NCI-H526 (cell line): ENCODE measurements around the gene PDILT.
"Not testable (repeated sequence)": the region's sequence is repeated elsewhere in the genome, so short reads cannot be mapped to it uniquely, and the experiment has no call there.

Experiments
- DNase-seq, 2 experiments: peaks; one replicate each; lab custom pipeline; 2025; lab: John Stamatoyannopoulos, UW

Gene PDILT, protein sequence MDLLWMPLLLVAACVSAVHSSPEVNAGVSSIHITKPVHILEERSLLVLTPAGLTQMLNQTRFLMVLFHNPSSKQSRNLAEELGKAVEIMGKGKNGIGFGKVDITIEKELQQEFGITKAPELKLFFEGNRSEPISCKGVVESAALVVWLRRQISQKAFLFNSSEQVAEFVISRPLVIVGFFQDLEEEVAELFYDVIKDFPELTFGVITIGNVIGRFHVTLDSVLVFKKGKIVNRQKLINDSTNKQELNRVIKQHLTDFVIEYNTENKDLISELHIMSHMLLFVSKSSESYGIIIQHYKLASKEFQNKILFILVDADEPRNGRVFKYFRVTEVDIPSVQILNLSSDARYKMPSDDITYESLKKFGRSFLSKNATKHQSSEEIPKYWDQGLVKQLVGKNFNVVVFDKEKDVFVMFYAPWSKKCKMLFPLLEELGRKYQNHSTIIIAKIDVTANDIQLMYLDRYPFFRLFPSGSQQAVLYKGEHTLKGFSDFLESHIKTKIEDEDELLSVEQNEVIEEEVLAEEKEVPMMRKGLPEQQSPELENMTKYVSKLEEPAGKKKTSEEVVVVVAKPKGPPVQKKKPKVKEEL

DNA sequence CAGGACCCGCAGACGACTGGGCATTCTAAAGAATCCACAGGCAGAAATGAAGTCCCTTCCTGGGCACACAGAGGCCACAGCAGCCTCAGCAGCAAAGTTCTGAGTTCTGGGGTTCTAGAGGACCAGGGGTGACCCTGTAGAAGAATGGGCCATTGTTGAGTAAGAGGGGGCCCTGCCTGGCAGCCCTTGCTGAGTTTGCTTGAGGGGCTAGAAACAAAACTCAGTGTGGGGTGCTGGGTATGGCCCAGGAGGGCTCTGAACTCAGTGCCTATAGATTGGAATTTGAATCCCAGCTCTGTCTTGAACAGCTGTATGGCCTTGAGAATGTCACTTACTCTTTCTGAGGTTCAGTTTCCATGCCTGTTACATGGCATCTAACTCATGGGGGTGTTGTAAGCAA, at the start of gene PDILT:
PDILT (minus strand) TSS at position 101 of the 400 bp plus-strand sequence. CDS start 5,437 bp downstream, outside the sequence.
- no peak for DNase-seq

DNA sequence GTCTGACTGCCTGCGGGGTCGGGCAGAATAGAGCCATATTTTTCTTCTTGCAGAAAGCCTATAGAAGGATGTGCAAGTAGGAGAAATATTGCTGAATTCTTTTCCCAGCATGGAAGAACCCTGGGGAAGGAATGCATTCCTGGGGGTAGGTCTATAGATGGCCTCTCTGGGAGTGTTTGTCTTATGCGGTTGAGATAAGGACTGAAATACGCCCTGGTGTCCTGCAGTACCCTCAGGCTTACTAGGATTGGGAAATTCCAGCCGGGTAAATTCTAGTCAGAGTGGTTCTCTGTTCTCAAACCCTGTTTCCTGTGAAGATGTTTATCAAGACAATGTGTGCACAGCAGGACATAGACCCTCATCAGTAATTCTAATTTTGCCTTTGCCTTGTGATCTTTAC, 49.1 kb upstream of the PDILT start:
- DNase-seq = not testable (repeated sequence)

DNA sequence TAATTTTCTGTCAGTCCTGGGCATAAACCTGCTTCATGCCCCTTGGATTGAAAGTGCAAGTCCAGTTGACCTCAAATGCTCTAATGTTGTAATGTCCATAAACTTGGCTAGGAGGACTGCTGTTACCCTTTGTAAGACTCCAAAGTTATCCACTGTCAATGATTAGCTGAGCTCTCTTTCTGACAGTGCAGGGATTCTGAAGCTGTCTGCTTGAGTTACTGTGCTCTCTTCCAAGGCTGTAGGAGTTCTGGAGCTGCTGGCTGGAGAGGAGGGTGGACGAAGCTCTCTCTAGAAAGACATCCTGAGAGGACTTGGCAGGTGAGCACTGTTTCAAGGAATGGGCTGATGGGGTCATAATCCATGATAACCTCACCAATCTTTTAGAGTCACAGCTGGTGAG, 46.8 kb upstream of the PDILT start, which contains the start of gene ACSM2A:
ACSM2A (plus strand) TSS at position 158 of the 400 bp plus-strand sequence. CDS start 8,594 bp downstream, outside the sequence.
- not testable (repeated sequence) for DNase-seq

DNA sequence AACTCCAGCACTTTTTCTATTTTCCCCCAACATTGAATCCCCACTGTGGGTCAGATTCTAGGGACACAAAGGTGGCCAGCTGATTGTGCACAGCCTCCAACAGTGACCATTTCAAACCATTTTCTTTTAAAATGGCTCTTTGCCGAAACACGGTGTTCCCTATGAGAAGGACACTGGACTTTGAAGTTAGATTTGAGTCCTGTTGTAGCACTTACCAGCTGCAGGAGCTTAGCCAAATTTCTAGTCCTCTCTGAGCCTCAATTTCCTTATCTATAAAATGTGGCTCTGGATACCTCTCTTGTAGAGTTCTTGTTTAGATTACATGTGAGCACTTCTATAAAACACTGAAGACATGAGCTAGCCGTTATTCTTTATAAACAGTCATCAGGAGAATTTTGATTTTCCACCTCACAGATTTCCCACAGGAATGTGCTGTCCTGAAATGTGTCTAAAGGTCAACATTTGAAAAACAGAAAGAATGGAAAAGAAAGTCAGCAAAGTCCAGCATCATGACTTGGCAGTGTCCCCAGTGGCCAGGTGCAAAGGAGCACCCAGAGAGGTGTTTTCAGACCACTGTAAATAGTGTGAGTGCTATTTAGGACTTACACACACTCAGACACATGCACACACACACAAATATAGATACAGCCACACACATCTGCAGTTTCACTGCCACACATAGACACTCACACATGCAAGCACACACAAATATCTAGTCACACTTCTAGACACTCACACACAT, 42.3 kb upstream of the PDILT start:
- DNase-seq = not testable (repeated sequence)

DNA sequence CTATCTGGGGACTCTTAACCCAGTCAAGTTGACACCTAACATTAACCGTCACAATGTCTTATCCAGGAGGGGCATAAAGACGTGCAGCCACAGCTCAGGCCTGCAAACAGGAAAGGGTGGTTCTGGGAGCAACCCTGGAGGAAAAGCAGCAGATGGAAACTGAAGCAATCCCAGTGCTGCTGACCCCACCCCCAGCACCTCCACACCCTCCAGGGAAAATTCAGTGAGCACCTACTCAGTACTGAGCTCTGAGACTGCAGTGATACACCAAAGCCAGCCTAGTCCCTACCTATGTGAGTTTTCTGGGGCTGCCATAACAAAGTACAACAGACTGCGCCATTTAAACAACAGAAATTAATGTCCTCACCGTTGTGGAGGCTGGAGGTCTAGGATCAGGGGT, 37.3 kb upstream of the PDILT start:
- DNase-seq = not testable (repeated sequence)

DNA sequence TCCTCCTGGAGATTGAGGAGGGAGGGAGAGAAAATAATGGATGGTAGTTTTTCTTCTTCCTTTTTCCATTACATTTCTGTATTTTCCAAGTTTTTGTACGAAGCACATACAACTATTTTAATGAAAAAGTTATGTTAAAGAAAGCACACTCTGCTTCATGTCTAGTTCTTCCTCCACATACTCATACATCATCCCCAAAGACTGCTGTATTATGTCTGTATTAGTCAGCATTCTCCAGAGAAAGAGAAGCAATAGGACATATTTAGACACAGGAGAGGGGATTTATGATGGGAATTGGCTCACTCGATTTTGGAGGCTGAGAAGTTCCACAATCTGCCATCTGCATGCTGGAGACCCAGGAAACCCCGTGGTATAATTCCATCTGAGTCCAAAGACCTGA, 36.7 kb upstream of the PDILT start:
- DNase-seq = no peak

DNA sequence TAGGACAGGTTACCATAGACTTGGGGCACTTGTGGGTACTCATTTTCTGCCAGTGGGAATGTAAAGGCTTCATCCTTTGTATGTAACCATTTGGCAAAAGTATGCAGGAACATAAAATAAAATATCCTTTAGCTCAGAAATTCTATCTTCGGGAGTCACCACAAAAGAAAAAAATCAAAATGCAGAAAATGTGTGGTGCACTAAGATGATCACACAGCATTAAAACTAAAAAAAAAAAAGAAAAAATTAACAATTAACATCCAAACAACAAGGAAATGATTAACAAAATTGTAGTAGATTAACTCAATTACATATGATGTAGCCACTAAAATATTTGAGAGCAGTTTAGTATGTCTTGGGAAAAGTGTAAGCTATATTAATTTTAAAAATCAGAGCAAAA, 36.2 kb upstream of the PDILT start:
- DNase-seq = not testable (repeated sequence)

DNA sequence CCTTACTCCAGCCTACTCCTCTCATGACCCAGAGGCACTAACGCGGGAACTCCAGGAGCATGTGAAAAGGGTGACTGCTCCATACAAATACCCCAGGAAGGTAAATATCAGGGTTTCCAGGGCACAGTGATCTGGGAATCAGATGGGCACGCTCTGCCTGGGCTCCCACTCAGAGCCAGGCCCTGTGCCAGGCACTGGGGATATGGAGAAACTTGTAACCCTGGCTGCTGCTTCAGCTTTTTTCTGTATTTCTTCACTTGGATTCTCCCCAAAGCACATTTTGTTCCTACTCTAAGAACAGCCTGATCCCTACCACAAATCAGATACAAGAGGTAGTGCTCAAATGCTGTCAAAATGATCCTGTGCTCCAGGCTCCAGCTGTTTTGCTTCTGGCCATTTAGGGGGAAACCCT, 35.3 kb upstream of the PDILT start:
- not testable (repeated sequence) for DNase-seq

DNA sequence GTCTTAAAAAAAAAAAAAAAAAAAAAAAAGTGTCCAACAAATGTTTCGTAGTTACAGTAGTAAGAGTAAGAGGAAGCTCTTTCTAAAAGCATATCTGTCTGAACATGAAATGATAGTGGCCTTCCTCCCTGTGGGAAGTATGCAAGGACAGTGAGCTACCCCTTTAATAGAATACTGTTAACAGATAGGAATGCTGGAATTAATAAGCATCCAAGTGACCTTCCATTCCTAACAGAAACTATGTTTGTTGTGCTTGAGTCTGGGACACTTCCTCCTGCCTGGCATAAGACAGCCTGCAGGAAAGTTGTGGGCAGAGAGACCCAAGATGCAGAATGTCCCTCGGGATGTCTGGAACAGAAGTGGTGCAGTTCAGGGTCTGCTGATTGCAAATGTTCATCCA, 34.4 kb upstream of the PDILT start:
- not testable (repeated sequence) for DNase-seq

DNA sequence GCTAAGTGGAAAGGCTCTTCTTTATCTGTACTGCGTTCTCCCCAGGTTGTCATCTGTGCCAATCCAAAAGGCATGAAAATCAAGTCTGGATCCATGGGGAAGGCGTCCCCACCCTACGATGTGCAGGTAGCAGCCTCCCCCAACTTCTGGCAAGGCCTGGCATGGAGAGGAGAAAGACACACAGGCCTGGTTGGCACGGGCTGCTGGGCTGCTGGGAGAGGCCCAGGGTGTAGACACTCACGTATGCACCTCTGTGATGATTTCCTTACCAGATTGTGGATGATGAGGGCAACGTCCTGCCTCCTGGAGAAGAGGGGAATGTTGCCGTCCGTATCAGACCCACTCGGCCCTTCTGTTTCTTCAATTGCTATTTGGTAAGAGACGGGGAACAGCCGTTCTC, 26.4 kb upstream of the PDILT start:
- DNase-seq = no peak

DNA sequence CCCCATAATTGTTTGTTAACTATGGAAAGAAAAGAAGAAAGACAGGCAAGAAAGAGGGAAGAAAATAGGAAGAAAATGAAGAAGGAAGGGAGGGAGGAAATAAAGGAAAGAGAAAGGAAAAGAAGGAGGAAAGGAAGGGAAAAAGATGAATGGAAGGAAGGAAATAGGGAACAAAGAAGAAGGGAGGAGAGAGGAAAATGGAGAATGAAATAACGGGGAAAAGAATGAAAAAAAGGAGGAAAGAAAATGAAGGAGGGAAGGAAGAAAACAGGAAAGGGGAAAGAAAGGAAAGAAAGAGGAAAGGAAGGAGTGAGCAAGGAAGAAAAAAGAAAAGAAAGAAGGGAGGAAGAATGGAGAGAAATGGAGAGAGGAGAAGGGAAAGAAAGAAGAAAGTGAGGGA, 25.9 kb upstream of the PDILT start:
- not testable (repeated sequence) for DNase-seq

DNA sequence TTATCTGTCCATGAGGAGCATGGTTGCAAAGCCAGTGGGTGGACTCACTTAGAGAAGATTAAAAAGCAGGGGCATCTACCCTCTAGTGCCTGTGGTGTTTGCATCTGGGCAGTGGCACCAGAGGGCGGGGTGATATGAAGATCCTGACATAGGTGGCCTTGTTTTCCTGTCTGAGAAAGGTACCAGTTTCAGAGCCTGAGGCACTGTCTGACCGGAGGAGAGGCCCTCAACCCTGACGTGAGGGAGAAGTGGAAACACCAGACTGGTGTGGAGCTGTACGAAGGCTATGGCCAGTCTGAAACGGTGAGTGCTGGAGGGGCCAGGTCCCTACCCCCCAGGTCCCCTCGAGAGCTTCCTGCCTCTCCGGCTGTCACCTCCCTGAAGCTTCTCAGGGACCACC, 25.0 kb upstream of the PDILT start:
- DNase-seq = not testable (repeated sequence)

DNA sequence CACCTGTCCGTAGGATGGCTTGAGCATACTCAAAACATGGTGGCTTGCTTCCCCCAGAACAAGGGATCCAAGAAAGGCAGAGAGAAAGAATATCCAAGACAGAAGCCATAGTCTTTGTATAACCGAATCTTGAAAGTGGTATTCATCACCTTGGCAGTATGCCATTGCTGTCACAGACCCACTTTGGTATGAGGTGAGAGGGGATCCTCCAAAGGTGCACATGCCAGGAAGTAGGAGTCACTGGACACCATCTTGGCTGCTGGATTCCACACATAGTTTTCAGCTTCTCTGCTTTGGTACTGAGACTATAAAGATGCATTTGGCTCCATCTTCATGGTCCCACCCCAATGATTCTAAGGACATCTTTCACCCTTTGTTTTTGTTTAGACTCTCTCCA, 22.9 kb upstream of the PDILT start:
- DNase-seq = not testable (repeated sequence)

DNA sequence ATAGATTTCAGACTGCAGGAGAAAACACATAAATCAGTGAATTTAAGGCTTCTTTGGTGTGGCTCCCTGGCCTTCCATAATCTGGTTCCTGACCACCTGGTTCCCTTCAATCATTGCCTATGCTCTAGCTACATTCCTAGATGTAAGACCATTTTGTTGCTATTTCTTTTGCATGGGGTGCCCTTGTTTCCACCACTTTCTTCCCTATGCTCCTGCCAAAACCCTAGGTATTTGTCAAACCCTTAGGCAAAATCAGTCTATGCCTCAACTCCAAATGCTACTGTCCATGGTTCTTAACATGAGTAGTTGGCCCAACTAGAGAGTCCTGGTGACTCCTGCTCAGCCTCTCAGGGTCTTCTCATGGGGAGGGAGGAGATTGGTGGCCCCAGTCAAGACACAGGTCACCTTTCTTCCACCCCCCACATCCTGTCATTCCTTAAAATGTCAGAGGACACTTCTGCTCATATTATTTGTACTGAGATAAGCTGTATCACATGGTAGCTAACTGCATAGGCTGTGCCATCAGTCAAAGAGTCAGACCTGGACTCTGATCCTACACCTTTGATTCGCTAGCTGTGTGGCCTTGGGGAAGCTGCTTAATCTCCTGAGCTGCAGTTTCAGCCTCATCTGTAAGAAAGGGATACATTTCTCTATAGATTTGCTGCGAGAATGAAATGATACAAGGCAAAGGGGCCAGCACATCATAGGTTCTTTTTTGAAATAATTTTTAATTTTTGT, 19.8 kb upstream of the PDILT start:
- DNase-seq = no peak

DNA sequence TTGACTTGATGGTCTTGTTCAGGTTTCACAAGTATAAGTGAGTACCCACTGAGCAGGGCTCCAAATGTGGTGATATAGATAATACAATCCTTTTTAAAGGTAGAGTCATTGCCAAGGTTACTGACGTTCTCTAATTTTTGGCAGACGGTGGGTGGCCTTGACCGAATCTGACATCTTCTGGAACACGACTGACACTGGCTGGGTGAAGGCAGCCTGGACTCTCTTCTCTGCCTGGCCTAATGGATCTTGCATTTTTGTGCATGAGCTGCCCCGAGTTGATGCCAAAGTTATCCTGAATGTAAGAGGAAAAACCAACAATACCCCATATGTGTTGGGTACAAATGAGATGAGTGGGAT, 19.2 kb upstream of the PDILT start:
- DNase-seq = not testable (repeated sequence)

DNA sequence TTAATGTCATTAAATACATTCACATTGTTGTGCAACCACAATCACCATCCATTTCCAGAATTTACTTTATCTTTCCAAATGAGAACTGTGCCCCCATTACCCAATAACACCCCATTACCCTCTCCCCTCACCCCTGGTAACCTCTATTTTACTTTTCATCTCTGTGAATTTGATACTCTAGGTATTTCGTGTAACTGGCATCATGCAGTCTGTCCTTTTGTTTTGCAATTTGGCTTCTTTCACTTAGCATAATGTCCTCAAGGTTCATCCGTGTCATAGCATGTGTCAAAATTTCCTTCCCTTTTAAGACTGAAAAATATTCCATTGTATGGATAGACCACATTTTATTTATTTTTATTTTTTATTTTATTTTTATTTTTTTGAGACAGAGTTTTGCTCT, 17.2 kb upstream of the PDILT start:
- not testable (repeated sequence) for DNase-seq

DNA sequence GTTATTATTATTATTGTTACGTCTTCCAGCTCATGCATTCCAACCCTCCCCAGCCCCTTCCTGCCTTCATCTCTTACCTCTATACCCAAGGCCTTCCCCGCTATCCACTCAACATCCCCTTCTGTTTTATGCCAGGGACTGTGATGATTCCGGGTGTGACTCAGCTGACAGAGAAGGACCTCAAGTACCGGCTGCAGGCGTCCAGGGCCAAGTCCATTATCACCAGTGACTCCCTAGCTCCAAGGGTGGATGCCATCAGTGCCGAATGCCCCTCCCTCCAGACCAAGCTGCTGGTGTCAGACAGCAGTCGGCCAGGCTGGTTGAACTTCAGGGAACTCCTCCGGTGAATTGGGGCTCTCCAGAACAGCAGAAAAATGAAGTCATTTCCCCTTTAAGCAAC, 14.6 kb upstream of the PDILT start:
- not testable (repeated sequence) for DNase-seq

DNA sequence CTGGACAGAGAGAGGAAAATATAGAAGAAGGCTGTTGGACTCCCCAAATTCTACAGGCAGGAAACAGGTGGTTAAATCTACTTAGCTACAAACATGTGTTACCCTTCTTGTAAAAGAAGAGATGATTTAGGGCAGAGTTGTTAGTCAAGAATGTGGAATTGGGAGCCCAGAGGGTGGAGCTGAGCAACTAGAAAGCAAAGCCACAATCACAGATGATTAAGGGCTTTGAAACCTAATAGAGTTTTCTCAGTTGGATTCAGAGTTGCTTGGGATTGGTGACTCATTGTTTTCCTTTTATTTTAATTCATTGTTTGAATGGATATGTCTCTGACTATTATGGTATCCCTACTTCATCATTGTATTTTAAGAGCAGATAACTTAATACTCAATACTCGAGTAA, 11.0 kb upstream of the PDILT start:
- no peak for DNase-seq

DNA sequence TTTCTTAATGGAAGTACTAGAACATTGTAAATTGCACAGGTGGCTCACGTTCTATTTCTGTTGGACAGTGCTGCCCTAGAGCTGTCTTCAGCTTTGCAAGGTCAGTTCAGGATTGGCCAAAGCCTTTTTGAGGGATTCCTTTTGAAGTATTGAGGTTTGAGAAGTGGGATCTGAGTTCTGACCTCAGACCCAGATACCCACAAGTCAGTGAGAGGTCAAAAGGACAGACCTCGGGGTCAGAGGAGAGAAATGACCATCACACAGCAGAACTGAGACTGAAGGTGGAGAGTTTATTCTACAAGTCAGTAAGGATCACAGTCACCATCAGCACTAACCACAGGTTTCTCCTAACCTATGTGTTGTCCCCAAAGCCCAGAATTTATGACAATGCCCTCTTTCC, 6.5 kb upstream of the PDILT start:
- DNase-seq = no peak

DNA sequence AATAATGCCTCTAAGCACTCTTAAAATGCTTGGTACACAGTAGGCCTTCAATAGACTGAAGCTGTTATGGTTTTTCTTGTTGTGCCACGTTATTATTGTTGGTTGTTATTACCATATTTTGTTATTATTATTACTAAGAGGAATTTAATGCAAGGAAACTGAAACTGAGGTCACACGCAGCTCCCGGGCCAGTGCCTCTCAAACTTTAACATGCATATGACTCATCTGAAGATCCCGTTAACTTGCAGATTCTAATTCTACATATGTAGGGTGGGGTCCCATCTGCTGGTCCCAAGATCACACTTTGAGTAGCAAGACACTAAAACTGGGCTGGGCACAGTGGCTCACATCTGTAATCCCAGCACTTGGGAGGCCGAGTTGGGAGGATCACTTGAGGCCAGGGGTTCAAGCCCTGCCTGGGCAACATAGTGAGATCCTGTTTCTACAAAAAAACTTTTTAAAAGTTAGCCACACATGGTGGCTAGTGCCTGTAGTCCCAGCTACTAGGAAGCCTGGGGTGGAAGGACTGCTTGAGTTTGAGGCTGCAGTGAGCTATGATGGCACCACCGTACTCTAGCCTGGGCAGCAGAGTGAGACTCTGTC, 5.7 kb upstream of the PDILT start:
- DNase-seq = no peak

DNA sequence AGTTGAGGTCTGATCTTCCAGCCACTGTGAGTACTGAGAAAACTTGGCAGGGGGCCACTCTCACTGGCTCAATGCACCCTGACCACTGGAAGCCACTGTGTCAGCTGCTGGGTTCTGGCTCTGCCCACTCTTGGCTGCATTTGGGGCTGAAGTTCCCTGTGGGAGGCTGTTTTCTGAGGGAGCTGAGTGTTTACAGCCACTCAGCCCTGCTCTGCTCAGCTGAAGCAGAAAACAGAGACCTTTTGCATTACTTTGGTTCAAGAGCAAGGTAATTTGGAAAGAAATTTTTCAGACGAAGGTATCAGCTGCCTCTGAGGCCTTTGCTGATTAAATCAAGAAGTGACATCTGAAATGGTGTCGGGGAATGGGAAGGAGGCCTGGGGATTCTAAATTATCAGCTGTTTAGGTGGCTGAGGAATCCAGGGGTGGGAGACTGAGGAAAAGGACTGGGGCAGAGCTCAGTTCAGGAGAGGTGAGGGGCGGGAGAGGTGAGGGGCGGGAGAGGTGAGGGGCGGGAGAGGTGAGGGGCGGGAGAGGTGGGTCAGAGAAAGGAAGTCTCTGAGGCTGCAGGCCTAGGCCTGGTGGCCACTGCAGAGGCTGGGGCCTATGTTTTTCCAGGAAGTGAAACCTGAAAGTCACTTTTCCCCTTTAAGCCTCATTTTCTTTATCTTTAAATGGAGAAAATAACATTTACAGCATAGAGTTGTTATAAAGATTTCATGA, 5.0 kb upstream of the PDILT start, which contains the start of gene ACSM5:
ACSM5 (plus strand) TSS at position 137 of the 723 bp plus-strand sequence. CDS start 1,951 bp downstream, outside the sequence.
- no peak for DNase-seq
